Activated CD8-positive, alpha-beta memory T cell treated with anti-CD3 and anti-CD28 coated beads, Interleukin-2, amount 50 U/mL, for 1 hour (primary cell): ENCODE results near the gene TMEM121.
"Not testable (repeated sequence)": the region's sequence is repeated elsewhere in the genome, so short reads cannot be mapped to it uniquely, and the experiment has no call there.

Source experiments
- DNase-seq: peaks from one replicate; pipeline ENCODE4 v3.0.0-alpha.2; 2020; ENCODE audit errors: extremely low read depth

The TMEM121 gene

GRCh38 chr14:105528586-105529318 is 2.4 kb downstream of the TMEM121 start:
- DNase-seq = no peak

GRCh38 chr14:105529319-105529568 is 2.9 kb downstream of the TMEM121 start:
- DNase-seq = no peak

GRCh38 chr14:105529569-105530284 is 3.3 kb downstream of the TMEM121 start:
- DNase-seq = no peak

- DNase-seq = no peak
Observed at GRCh38 chr14:105530285-105531087, 4.1 kb downstream of the TMEM121 start.

- DNase-seq = no peak
Observed at GRCh38 chr14:105531088-105531893, 4.9 kb downstream of the TMEM121 start.

GRCh38 chr14:105531894-105532623 is 5.7 kb downstream of the TMEM121 start:
- no peak for DNase-seq

- DNase-seq = no peak
Observed at GRCh38 chr14:105532735-105533141, 6.4 kb downstream of the TMEM121 start.

- DNase-seq = no peak
Observed at GRCh38 chr14:105533391-105533790, 7.0 kb downstream of the TMEM121 start.

- no peak for DNase-seq
Observed at GRCh38 chr14:105533811-105534498, 7.6 kb downstream of the TMEM121 start.

- DNase-seq = no peak
Observed at GRCh38 chr14:105534586-105534985, 8.2 kb downstream of the TMEM121 start.

GRCh38 chr14:105536051-105536450 is 9.7 kb downstream of the TMEM121 start:
- DNase-seq = no peak

- no peak for DNase-seq
Observed at GRCh38 chr14:105536691-105537579, 10.6 kb downstream of the TMEM121 start.

GRCh38 chr14:105537580-105538474 is 11.4 kb downstream of the TMEM121 start:
- peak; percentile 20 for DNase-seq

GRCh38 chr14:105538481-105539049 is 12.2 kb downstream of the TMEM121 start:
- no peak for DNase-seq

GRCh38 chr14:105540811-105541210 is 14.4 kb downstream of the TMEM121 start:
- no peak for DNase-seq

GRCh38 chr14:105541218-105541875 is 15.0 kb downstream of the TMEM121 start:
- DNase-seq = no peak

- DNase-seq = not testable (repeated sequence)
Observed at GRCh38 chr14:105545676-105546075, 19.3 kb downstream of the TMEM121 start.

- DNase-seq = not testable (repeated sequence)
Observed at GRCh38 chr14:105546410-105546809, 20.0 kb downstream of the TMEM121 start.
